ENCODE results near the gene SMC1B. TPM values are rescaled to one million over a fixed set of nuclear protein-coding genes. Genes with fewer than 3 reads are reported as not detected.

The SMC1B gene
- total and polyA plus RNA-seq, 9 of the 15 experiments (the other 6 are each of a cell fraction or from before 2014, with no cell fraction given): 0.03 TPM; not detected in 8

GRCh38 chr22:45314054-45314721 lies 99.2 kb downstream of the SMC1B start (continued):
- TF ChIP-seq TEAD1 (CRISPR knock-in tag; IDR thresholded peaks at IDR 0.05) (no peak), TEAD2 (tag; IDR thresholded peaks at IDR 0.05) (no peak), NEUROD1 (IDR thresholded peaks at IDR 0.05; ENCODE audit: borderline replicate concordance, low read depth, low read length, partially characterized antibody) (no peak), NR3C1 (CRISPR knock-in tag; IDR thresholded peaks at IDR 0.05) (no peak), ARNT (IDR thresholded peaks at IDR 0.05) (0 out of 4 replicates have a peak, but pooled peaks of 1 of the 2 experiments have one; percentile 52), LCOR (CRISPR knock-in tag; IDR thresholded peaks at IDR 0.05) (no peak), FOS (IDR thresholded peaks at IDR 0.05; ENCODE audit: extremely low read depth, insufficient read length) (no peak), KLF16 (IDR thresholded peaks at IDR 0.05) (peak; percentile 53; the same call in 1 of the 2 replicates), NFYB (IDR thresholded peaks at IDR 0.05; ENCODE audit: extremely low read depth, insufficient read length) (no peak), ZBTB11 (CRISPR knock-in tag; IDR thresholded peaks at IDR 0.05) (peak in 1 of 3 experiments; percentile 29; a peak in 1 of 6 replicates), ZNF143 (CRISPR knock-in tag; IDR thresholded peaks at IDR 0.05) (no peak), DMBX1 (CRISPR knock-in tag; IDR thresholded peaks at IDR 0.05; ENCODE audit: borderline replicate concordance) (no peak), POLR2AphosphoS2 (IDR thresholded peaks at IDR 0.05; ENCODE audit: low read length) (no peak), ZNF695 (CRISPR knock-in tag; IDR thresholded peaks at IDR 0.05) (no peak), FOSL1 (tag; conservative IDR thresholded peaks at IDR 0.05) (no peak), NFE2 (IDR thresholded peaks at IDR 0.05; ENCODE audit: low read depth) (peak; percentile 21; the same call in 1 of the 2 replicates), LARP7 (IDR thresholded peaks at IDR 0.05) (no peak), SAFB2 (IDR thresholded peaks at IDR 0.05; ENCODE audit: borderline replicate concordance, low read depth, low read length, severe bottlenecking) (no peak)
- TF ChIP-seq, protein P1, sequence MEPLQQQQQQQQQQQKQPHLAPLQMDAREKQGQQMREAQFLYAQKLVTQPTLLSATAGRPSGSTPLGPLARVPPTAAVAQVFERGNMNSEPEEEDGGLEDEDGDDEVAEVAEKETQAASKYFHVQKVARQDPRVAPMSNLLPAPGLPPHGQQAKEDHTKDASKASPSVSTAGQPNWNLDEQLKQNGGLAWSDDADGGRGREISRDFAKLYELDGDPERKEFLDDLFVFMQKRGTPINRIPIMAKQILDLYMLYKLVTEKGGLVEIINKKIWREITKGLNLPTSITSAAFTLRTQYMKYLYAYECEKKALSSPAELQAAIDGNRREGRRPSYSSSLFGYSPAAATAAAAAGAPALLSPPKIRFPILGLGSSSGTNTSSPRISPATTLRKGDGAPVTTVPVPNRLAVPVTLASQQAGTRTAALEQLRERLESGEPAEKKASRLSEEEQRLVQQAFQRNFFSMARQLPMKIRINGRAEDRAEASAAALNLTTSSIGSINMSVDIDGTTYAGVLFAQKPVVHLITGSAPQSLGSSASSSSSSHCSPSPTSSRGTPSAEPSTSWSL (CRISPR knock-in tag; IDR thresholded peaks at IDR 0.05; ENCODE audit: borderline replicate concordance): no peak
- TF ChIP-seq, protein P2, sequence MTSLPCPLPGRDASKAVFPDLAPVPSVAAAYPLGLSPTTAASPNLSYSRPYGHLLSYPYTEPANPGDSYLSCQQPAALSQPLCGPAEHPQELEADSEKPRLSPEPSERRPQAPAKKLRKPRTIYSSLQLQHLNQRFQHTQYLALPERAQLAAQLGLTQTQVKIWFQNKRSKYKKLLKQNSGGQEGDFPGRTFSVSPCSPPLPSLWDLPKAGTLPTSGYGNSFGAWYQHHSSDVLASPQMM (CRISPR knock-in tag; IDR thresholded peaks at IDR 0.05): no peak

All from K562 (cell line).